ENCODE results near the gene RPL6.

DNA sequence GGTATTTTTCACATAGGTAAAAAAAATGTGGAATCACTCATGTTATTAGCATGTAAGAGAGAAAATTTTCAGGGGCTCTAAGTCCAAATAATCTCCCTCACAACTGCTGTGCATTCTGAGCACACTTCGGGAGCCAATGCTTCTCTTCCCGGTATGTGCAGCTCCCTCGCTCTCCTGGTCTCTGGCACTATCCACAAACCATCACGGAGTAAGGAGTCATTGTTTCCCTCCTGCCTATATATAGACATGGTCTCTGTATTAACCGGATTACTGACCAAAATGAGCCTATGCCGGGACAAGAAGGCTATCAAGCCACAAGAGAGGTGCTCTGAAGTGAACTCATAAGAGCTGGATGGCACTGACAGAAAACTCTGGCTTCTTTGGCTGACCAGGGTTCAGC, 40.5 kb downstream of the RPL6 start:
- TF ChIP-seq, protein P1, sequence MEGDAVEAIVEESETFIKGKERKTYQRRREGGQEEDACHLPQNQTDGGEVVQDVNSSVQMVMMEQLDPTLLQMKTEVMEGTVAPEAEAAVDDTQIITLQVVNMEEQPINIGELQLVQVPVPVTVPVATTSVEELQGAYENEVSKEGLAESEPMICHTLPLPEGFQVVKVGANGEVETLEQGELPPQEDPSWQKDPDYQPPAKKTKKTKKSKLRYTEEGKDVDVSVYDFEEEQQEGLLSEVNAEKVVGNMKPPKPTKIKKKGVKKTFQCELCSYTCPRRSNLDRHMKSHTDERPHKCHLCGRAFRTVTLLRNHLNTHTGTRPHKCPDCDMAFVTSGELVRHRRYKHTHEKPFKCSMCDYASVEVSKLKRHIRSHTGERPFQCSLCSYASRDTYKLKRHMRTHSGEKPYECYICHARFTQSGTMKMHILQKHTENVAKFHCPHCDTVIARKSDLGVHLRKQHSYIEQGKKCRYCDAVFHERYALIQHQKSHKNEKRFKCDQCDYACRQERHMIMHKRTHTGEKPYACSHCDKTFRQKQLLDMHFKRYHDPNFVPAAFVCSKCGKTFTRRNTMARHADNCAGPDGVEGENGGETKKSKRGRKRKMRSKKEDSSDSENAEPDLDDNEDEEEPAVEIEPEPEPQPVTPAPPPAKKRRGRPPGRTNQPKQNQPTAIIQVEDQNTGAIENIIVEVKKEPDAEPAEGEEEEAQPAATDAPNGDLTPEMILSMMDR (IDR thresholded peaks at IDR 0.05): no peak
- TF ChIP-seq POLR2A (IDR thresholded peaks at IDR 0.05): no peak
- TF ChIP-seq POLR2AphosphoS5 (IDR thresholded peaks at IDR 0.05): no peak
